ENCODE measurements around the gene LRP1B.

DNA sequence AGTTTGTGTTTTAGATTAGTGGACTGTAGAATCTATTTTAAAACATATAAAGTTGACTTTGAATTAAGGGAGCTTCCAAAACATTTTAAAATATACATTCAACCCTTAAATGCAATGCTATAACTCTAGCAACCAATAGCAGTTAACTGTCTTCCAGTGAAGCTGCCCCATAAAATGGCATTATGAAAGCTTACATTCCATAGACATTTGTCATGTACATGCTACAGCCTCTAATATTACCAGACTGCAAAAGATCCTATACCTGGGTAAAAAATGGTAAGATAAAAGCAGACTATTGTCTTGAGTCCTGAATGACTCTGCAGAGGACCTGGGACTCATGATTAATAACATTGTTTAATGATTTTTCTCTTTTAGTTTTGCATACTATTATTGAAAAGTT is 489.4 kb downstream of the LRP1B start:
- TF ChIP-seq, protein P1, sequence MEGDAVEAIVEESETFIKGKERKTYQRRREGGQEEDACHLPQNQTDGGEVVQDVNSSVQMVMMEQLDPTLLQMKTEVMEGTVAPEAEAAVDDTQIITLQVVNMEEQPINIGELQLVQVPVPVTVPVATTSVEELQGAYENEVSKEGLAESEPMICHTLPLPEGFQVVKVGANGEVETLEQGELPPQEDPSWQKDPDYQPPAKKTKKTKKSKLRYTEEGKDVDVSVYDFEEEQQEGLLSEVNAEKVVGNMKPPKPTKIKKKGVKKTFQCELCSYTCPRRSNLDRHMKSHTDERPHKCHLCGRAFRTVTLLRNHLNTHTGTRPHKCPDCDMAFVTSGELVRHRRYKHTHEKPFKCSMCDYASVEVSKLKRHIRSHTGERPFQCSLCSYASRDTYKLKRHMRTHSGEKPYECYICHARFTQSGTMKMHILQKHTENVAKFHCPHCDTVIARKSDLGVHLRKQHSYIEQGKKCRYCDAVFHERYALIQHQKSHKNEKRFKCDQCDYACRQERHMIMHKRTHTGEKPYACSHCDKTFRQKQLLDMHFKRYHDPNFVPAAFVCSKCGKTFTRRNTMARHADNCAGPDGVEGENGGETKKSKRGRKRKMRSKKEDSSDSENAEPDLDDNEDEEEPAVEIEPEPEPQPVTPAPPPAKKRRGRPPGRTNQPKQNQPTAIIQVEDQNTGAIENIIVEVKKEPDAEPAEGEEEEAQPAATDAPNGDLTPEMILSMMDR (IDR thresholded peaks at IDR 0.05; ENCODE audit: low read depth, low read length, missing input control) = no peak
- TF ChIP-seq, protein P2, sequence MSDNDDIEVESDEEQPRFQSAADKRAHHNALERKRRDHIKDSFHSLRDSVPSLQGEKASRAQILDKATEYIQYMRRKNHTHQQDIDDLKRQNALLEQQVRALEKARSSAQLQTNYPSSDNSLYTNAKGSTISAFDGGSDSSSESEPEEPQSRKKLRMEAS (IDR thresholded peaks at IDR 0.05) = no peak
- TF ChIP-seq ATF3 (IDR thresholded peaks at IDR 0.05) (no peak), ZBTB33 (IDR thresholded peaks at IDR 0.05) (no peak), HNF4G (IDR thresholded peaks at IDR 0.05) (no peak)
